H1 (cell line): ENCODE measurements around the gene CLEC16A. TPM values are rescaled to one million over a fixed set of nuclear protein-coding genes. Genes with fewer than 3 reads are reported as not detected.

Experiments used
- CTCF ChIA-PET: fragments of 300-600 bp; sonication (Branson Sonifier 250); formaldehyde crosslinking; loops from one replicate; lab custom pipeline; 2021; ENCODE audit not compliant: partially characterized antibody; lab: Charles Lee
- POLR2A ChIA-PET: fragments of 300-600 bp; sonication (Branson Sonifier 250); formaldehyde crosslinking; loops from one replicate; lab custom pipeline; 2021; ENCODE audit warnings: inconsistent platforms; ENCODE audit not compliant: partially characterized antibody; lab: Charles Lee
- DNase-seq, 2 experiments: peaks; one replicate each; pipeline versions ENCODE4 v3.0.0 to v3.0.0-alpha.2; 2010 to 2022; ENCODE audit warnings: low spot score in 2 of 2, low read depth in 1 of 2, mixed read lengths in 1 of 2
- FAIRE-seq: peaks from 2 replicates; lab custom pipeline; 2011; peaks lifted over from hg19 to GRCh38; lab: Jason Lieb, UNC
- H2AFZ ChIP-seq: 2 replicates; pipeline ENCODE4 v1.8.1; 2012; ENCODE audit warnings: low read length, inconsistent platforms
- H2AK5ac ChIP-seq: 2 replicates; pipeline ENCODE4 v1.6.1; 2013; ENCODE audit warnings: low read depth, low read length
- H2BK120ac ChIP-seq: replicated peaks from 2 replicates; pipeline ENCODE3; 2013; ENCODE audit warnings: low read depth, low read length, inconsistent platforms
- H2BK12ac ChIP-seq: 2 replicates; pipeline ENCODE4 v1.6.1; 2013; ENCODE audit warnings: low read depth, low read length
- H2BK15ac ChIP-seq: 2 replicates; pipeline ENCODE4 v1.6.1; 2013; ENCODE audit warnings: low read length
- H2BK20ac ChIP-seq: 2 replicates; pipeline ENCODE4 v1.6.1; 2013; ENCODE audit warnings: low read length
- H2BK5ac ChIP-seq: 2 replicates; pipeline ENCODE4 v1.6.1; 2013; ENCODE audit warnings: low read depth, low read length
- H3K14ac ChIP-seq: 2 replicates; pipeline ENCODE4 v1.6.1; 2013; ENCODE audit warnings: inconsistent platforms; ENCODE audit not compliant: insufficient read length
- H3K18ac ChIP-seq: 2 replicates; pipeline ENCODE4 v1.6.1; 2013; ENCODE audit warnings: low read length; ENCODE audit errors: extremely low read depth
- H3K23ac ChIP-seq: 2 replicates; pipeline ENCODE4 v1.6.1; 2013; ENCODE audit warnings: inconsistent platforms; ENCODE audit not compliant: insufficient read length
- H3K23me2 ChIP-seq: 2 replicates; pipeline ENCODE4 v1.6.1; 2013; ENCODE audit warnings: low read depth, low read length
- H3K27ac ChIP-seq: 2 replicates; pipeline ENCODE4 v1.6.1; 2011; ENCODE audit warnings: low read depth, low read length, inconsistent platforms
- H3K27me3 ChIP-seq, 4 experiments: replicated peaks in 1 of 4; 1 replicate in 1 of 4; 2 replicates in 3 of 4; pipeline versions ENCODE4 v1.6.1 to v1.8.1; 2011 to 2013; ENCODE audit warnings: low read length in 3 of 4, mild to moderate bottlenecking in 3 of 4, inconsistent platforms in 2 of 4, mixed read lengths in 2 of 4, moderate library complexity in 1 of 4; ENCODE audit not compliant: control insufficient read depth in 3 of 4, insufficient read depth in 3 of 4; ENCODE audit errors: extremely low read depth in 1 of 4
- H3K36me3 ChIP-seq, 4 experiments: 2 replicates each; pipeline versions ENCODE4 v1.6.1 to v1.8.1; 2011 to 2013; ENCODE audit warnings: mild to moderate bottlenecking in 4 of 4, low read length in 3 of 4, moderate library complexity in 2 of 4, control low read depth in 1 of 4, inconsistent platforms in 1 of 4; ENCODE audit not compliant: insufficient read depth in 4 of 4, control insufficient read depth in 2 of 4
- H3K4ac ChIP-seq: replicated peaks from 2 replicates; pipeline ENCODE3; 2013; ENCODE audit warnings: low read length, low read depth, mixed read lengths, inconsistent platforms; ENCODE audit not compliant: insufficient read length
- H3K4me1 ChIP-seq, 4 experiments: replicated peaks in 1 of 4; 1 replicate in 1 of 4; 2 replicates in 3 of 4; pipeline versions ENCODE4 v1.6.1 to v1.8.1; 2011 to 2013; ENCODE audit warnings: low read length in 3 of 4, inconsistent platforms in 2 of 4, mixed read lengths in 1 of 4; ENCODE audit not compliant: insufficient read depth in 4 of 4, control insufficient read depth in 3 of 4
- H3K4me2 ChIP-seq, 2 experiments: 2 replicates each; pipeline versions ENCODE4 v1.6.1 to v1.8.1; 2011 to 2013; ENCODE audit warnings: low read depth in 2 of 2, low read length in 2 of 2, control low read depth in 1 of 2, inconsistent platforms in 1 of 2, mild to moderate bottlenecking in 1 of 2; ENCODE audit not compliant: insufficient read depth in 1 of 2
- H3K4me3 ChIP-seq, 4 experiments: fragments of 200-600, 300-600 bp in 1 of 4; sonication (generic), shearing (Covaris generic), sonication (Bioruptor Twin) in 1 of 4; 2 replicates each; pipeline versions ENCODE4 v1.5.1 to v1.8.1; 2011 to 2016; ENCODE audit warnings: low read length in 4 of 4, low read depth in 3 of 4, control low read depth in 2 of 4, inconsistent platforms in 2 of 4, mild to moderate bottlenecking in 2 of 4, mixed read lengths in 1 of 4, moderate library complexity in 1 of 4; ENCODE audit not compliant: insufficient read depth in 2 of 4; ENCODE audit errors: extremely low read depth in 1 of 4
- H3K56ac ChIP-seq: replicated peaks from 2 replicates; pipeline ENCODE3; 2013; ENCODE audit warnings: low read depth, mild to moderate bottlenecking, mixed read lengths, low read length, inconsistent platforms; ENCODE audit not compliant: insufficient read length
- H3K79me1 ChIP-seq: 2 replicates; pipeline ENCODE4 v1.6.1; 2013; ENCODE audit warnings: low read depth, low read length, control low read depth
- H3K79me2 ChIP-seq, 2 experiments: 2 replicates each; pipeline versions ENCODE4 v1.6.1 to v1.8.1; 2012 to 2013; ENCODE audit warnings: low read length in 2 of 2, mild to moderate bottlenecking in 2 of 2, inconsistent platforms in 1 of 2; ENCODE audit not compliant: insufficient read depth in 2 of 2, control insufficient read depth in 1 of 2
- H3K9ac ChIP-seq, 4 experiments: replicated peaks in 1 of 4; 1 replicate in 1 of 4; 2 replicates in 3 of 4; pipeline versions ENCODE4 v1.6.1 to v1.8.1; 2011 to 2013; ENCODE audit warnings: low read depth in 3 of 4, low read length in 3 of 4, control low read depth in 2 of 4, mild to moderate bottlenecking in 2 of 4, moderate library complexity in 2 of 4, inconsistent platforms in 1 of 4; ENCODE audit errors: extremely low read depth in 1 of 4
- H3K9me3 ChIP-seq, 2 experiments: 2 replicates each; pipeline versions ENCODE4 v1.6.1 to v1.8.1; 2012 to 2013; ENCODE audit warnings: mild to moderate bottlenecking in 2 of 2, moderate library complexity in 2 of 2, control low read depth in 1 of 2, inconsistent platforms in 1 of 2, low read depth in 1 of 2, low read length in 1 of 2, mixed read lengths in 1 of 2; ENCODE audit not compliant: insufficient read depth in 2 of 2
- H4K20me1 ChIP-seq, 2 experiments: replicated peaks in 1 of 2; 2 replicates each; pipeline versions ENCODE3 to v1.8.1; 2011 to 2013; ENCODE audit warnings: inconsistent platforms in 2 of 2, low read length in 2 of 2, mild to moderate bottlenecking in 1 of 2; ENCODE audit not compliant: insufficient read depth in 2 of 2, control insufficient read depth in 1 of 2
- H4K5ac ChIP-seq: 2 replicates; pipeline ENCODE4 v1.6.1; 2013; ENCODE audit warnings: low read length, low read depth, mixed read lengths, inconsistent platforms; ENCODE audit not compliant: insufficient read length
- H4K8ac ChIP-seq: 2 replicates; pipeline ENCODE4 v1.8.0; 2013; ENCODE audit warnings: mild to moderate bottlenecking, moderate library complexity, low read length, inconsistent platforms; ENCODE audit not compliant: insufficient read depth; ENCODE audit errors: extremely low read depth
- H4K91ac ChIP-seq: replicated peaks from 2 replicates; pipeline ENCODE3; 2013; ENCODE audit warnings: low read length, mixed read lengths, inconsistent platforms; ENCODE audit not compliant: insufficient read length
- EP300 ChIP-seq, 2 experiments: IDR thresholded peaks; 1 replicate in 1 of 2; 2 replicates in 1 of 2; pipeline ENCODE4 v1.6.1; 2011 to 2012; ENCODE audit warnings: low read depth in 2 of 2, low read length in 2 of 2, mild to moderate bottlenecking in 2 of 2, borderline replicate concordance in 1 of 2, inconsistent platforms in 1 of 2, moderate library complexity in 1 of 2
- PHF8 ChIP-seq: fragments of 200-600 bp; sonication (generic); conservative IDR thresholded peaks from 2 replicates; pipeline ENCODE4 v1.7.1; 2012; ENCODE audit warnings: low read depth, mild to moderate bottlenecking, inconsistent platforms, low read length, moderate library complexity
- RFX5 ChIP-seq: IDR thresholded peaks from 2 replicates; pipeline ENCODE4 v1.6.1; 2011; ENCODE audit warnings: low read depth, low read length, improper control_type of control experiment, borderline replicate concordance
- TBP ChIP-seq: IDR thresholded peaks from 2 replicates; pipeline ENCODE4 v1.6.1; 2011; ENCODE audit warnings: low read depth, low read length, improper control_type of control experiment
- WGBS, 2 experiments: shearing (Covaris generic) in 1 of 2; methylation state at CpG; one replicate each; pipeline versions ENCODE4 v1.1.6 to v1.1.7; 2013 to 2015; ENCODE audit warnings: low lambda C conversion rate in 2 of 2, mixed read lengths in 2 of 2, inconsistent platforms in 1 of 2, low coverage in 1 of 2, missing lambda C conversion rate in 1 of 2; ENCODE audit not compliant: insufficient replicate concordance in 2 of 2, insufficient coverage in 1 of 2, insufficient read length in 1 of 2; ENCODE audit errors: extremely low coverage in 1 of 2, missing lambda C conversion rate in 1 of 2; 5-methylcytosine and 5-hydroxymethylcytosine counted together
- polyA plus RNA-seq, 7 experiments: library from polyadenylated mRNA; depleted of rRNA in 3 of 7; stranded (reverse) in 5 of 7; unstranded in 2 of 7; fragments of >200 nt in 5 of 7; fragments of 200-250 nt in 2 of 7; gene quantifications; 1 replicate in 5 of 7; 2 replicates in 1 of 7; 4 replicates in 1 of 7; pipeline versions ENCODE4 v1.2.1 to v1.2.3, GENCODE V29; 2011 to 2013; ENCODE audit warnings: missing spikeins in 2 of 7, mixed read lengths in 2 of 7
- total RNA-seq: library from RNA; stranded (reverse); fragmentation: NEBNext Ultra II Directional; extraction: Animal tissue kit (Norgen Biotek cat#: 25700); gene quantifications from 2 replicates; pipeline ENCODE4 v1.2.1, GENCODE V29; 2021
- TF ChIP-seq, protein P1 (sequence below): IDR thresholded peaks from 2 replicates; pipeline ENCODE4 v1.6.1; 2012; ENCODE audit warnings: inconsistent platforms
- TF ChIP-seq, protein P2 (sequence below): IDR thresholded peaks from 2 replicates; pipeline ENCODE4 v1.6.1; 2012; ENCODE audit warnings: low read length, inconsistent platforms

Gene CLEC16A
- total and polyA plus RNA-seq, 2 of the 8 experiments (the other 6 are each of a cell fraction or from before 2014, with no cell fraction given): 7.6 to 19.3 TPM

DNA sequence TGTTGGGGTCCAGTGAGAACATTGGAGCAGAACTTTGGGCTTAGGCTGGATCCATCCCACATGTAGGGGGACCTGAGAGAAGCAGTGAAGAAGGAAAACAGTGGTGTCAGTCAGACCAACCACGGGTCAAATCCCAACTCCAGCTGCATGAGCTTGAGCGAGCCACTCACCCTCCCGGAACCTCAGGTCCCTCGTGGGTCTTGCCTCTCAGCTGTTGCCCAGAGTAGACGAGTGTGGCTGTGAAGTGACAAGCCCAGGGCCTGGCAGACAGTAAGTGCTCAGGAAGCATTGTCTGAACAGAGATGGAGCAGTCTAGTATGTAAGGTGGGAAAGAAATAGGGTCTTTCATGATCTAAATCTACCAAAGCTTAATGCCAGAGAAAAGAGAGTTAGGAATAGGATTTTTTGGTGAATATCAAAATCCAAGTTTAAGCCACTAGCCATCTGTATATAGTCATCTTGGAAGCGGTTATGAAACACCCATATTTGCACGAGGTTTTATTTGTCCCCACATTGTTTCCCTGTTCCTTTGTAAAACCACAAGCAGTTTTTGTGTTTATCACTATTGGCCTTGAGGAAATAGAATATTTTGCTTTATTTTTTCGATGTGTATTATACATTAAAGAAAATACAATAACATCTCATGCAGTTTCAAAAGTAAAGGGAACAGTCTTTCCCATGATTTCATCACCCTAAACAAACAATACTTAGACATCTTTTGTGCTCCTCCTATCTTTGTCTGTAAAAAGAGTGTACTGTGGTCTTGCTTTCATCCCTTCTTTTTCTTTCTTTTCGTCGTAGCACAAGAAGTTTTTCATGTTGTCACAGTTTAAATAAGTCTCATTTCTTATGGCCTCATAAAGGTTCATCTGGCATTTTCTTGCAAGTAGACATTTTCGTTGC, 112.0 kb downstream of the CLEC16A start:
- no peaks in the 10 kb centered on the region for H3K79me1 ChIP-seq
- no peak overlapping the region for H2AK5ac ChIP-seq
- no peak overlapping the region for H3K9ac ChIP-seq
- peaks cover 0 to under 1% (median 0%) of the 10 kb centered on the region in 4 experiments; a peak in 1 of 7 replicates for H3K4me1 ChIP-seq
- no peak overlapping the region for H3K27ac ChIP-seq
- no peak overlapping the region for H2BK5ac ChIP-seq
- ChIA-PET CTCF (interaction anchor here (1.3 kb wide), 1 partner anchor 156 kb away, joined by 4 read pairs; no protein-coding TSS in a partner anchor), POLR2A (interaction anchor here (1.7 kb wide), 1 partner anchor 199 kb away, joined by 3 read pairs; no protein-coding TSS in a partner anchor)
- no peak overlapping the region for H4K5ac ChIP-seq
- H2BK20ac ChIP-seq: no peak overlapping the region
- no peak overlapping the region for H3K4ac ChIP-seq
- no peak overlapping the region for H3K4me3 ChIP-seq
- no peak overlapping the region for H2BK15ac ChIP-seq
- H2BK12ac ChIP-seq: no peak overlapping the region
- H4K91ac ChIP-seq: no peak overlapping the region
- no peak overlapping the region for H4K8ac ChIP-seq
- H3K27me3 ChIP-seq: no peaks in the 10 kb centered on the region
- H2BK120ac ChIP-seq: no peak overlapping the region
- H3K23me2 ChIP-seq: no peaks in the 10 kb centered on the region
- H3K18ac ChIP-seq: no peak overlapping the region
- H3K36me3 ChIP-seq: peaks cover 0 to 2% (median 0%) of the 10 kb centered on the region in 4 experiments; a peak in 1 of 8 replicates
- FAIRE-seq (no peak), DNase-seq (no peak)
- H2AFZ ChIP-seq: no peak overlapping the region
- H3K14ac ChIP-seq: no peak overlapping the region
- H3K79me2 ChIP-seq: no peaks in the 10 kb centered on the region
- no peaks in the 10 kb centered on the region for H3K9me3 ChIP-seq
- no peak overlapping the region for H3K4me2 ChIP-seq
- no peak overlapping the region for H3K56ac ChIP-seq
- no peak overlapping the region for H3K23ac ChIP-seq
- 92% methylated on average over 11 of the region's 11 CpGs; no CpG with 5 or more reads in 1 of the 2 experiments for WGBS, 2 experiments
- peaks cover 0 to 2% of the 10 kb centered on the region in 2 experiments for H4K20me1 ChIP-seq
- TF ChIP-seq, protein P1, sequence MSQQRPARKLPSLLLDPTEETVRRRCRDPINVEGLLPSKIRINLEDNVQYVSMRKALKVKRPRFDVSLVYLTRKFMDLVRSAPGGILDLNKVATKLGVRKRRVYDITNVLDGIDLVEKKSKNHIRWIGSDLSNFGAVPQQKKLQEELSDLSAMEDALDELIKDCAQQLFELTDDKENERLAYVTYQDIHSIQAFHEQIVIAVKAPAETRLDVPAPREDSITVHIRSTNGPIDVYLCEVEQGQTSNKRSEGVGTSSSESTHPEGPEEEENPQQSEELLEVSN: no peak
- TF ChIP-seq, protein P2, sequence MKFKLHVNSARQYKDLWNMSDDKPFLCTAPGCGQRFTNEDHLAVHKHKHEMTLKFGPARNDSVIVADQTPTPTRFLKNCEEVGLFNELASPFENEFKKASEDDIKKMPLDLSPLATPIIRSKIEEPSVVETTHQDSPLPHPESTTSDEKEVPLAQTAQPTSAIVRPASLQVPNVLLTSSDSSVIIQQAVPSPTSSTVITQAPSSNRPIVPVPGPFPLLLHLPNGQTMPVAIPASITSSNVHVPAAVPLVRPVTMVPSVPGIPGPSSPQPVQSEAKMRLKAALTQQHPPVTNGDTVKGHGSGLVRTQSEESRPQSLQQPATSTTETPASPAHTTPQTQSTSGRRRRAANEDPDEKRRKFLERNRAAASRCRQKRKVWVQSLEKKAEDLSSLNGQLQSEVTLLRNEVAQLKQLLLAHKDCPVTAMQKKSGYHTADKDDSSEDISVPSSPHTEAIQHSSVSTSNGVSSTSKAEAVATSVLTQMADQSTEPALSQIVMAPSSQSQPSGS: no peak
- no peak for TF ChIP-seq TBP
- no peak for TF ChIP-seq EP300 (IDR thresholded peaks at IDR 0.05; ENCODE audit: borderline replicate concordance in 1 of 2, low read depth in 2 of 2, low read length in 2 of 2)
- TF ChIP-seq PHF8: no peak
- no peak for TF ChIP-seq RFX5
